ENCODE results near the gene CELA3A. TPM values are rescaled to one million over a fixed set of nuclear protein-coding genes. Genes with fewer than 3 reads are reported as not detected.

CELA3A gene
- total and polyA plus RNA-seq, 2 of the 13 experiments (the other 11 are each of a cell fraction or from before 2014, with no cell fraction given), result 0.09 TPM; not detected in 1

- TF ChIP-seq, protein P1, sequence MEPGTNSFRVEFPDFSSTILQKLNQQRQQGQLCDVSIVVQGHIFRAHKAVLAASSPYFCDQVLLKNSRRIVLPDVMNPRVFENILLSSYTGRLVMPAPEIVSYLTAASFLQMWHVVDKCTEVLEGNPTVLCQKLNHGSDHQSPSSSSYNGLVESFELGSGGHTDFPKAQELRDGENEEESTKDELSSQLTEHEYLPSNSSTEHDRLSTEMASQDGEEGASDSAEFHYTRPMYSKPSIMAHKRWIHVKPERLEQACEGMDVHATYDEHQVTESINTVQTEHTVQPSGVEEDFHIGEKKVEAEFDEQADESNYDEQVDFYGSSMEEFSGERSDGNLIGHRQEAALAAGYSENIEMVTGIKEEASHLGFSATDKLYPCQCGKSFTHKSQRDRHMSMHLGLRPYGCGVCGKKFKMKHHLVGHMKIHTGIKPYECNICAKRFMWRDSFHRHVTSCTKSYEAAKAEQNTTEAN (CRISPR knock-in tag; conservative IDR thresholded peaks at IDR 0.05), result 0 out of 2 replicates have a peak, but pooled peaks have one; percentile 48
- TF ChIP-seq THAP9 (CRISPR knock-in tag; IDR thresholded peaks at IDR 0.05; ENCODE audit: borderline replicate concordance), result peak; percentile 67
- TF ChIP-seq ZNF232 (CRISPR knock-in tag; IDR thresholded peaks at IDR 0.05; ENCODE audit: borderline replicate concordance), result no peak
- TF ChIP-seq ZNF501 (CRISPR knock-in tag; IDR thresholded peaks at IDR 0.05), result peak; percentile 67; the same call in 1 of the 2 replicates
- TF ChIP-seq ZNF441 (CRISPR knock-in tag; IDR thresholded peaks at IDR 0.05; ENCODE audit: borderline replicate concordance), result peak; percentile 47; the same call in 1 of the 2 replicates
- TF ChIP-seq CTCF (CRISPR knock-in tag; IDR thresholded peaks at IDR 0.05), result no peak
- TF ChIP-seq DMTF1 (CRISPR knock-in tag; IDR thresholded peaks at IDR 0.05), result no peak
- TF ChIP-seq EED (CRISPR knock-in tag; IDR thresholded peaks at IDR 0.05), result no peak
- peak; percentile 63; the same call in 1 of the 2 replicates for TF ChIP-seq ZNF780A (CRISPR knock-in tag; IDR thresholded peaks at IDR 0.05)
- TF ChIP-seq POGK (CRISPR knock-in tag; conservative IDR thresholded peaks at IDR 0.05), result peak; percentile 82
- no peak for TF ChIP-seq ZBTB44 (CRISPR knock-in tag; IDR thresholded peaks at IDR 0.05)
- no peak for TF ChIP-seq TBP (CRISPR knock-in tag; IDR thresholded peaks at IDR 0.05)
- no peak for TF ChIP-seq KLF15 (CRISPR knock-in tag; IDR thresholded peaks at IDR 0.05; ENCODE audit: borderline replicate concordance)
Measured at GRCh38 chr1:22025368-22026155, 24.1 kb downstream of the CELA3A start (continued).
